ENCODE data around the gene NFIA. TPM values are rescaled to one million over a fixed set of nuclear protein-coding genes. Genes with fewer than 3 reads are reported as not detected.

The NFIA gene
- total and polyA plus RNA-seq, 2 donors (not counting 1 experiment from before 2014, with no cell fraction given) = 0.28 to 0.54 TPM

GRCh38 chr1:61042466-61043009 is 39.8 kb upstream of the NFIA start:
- intact Hi-C loops (cut with micrococcal nuclease) = loop anchor here (2.0 to 10.0 kb wide), 2 partner anchors 410 to 1068 kb away; no protein-coding TSS in a partner anchor
- WGBS (ENCODE audit: insufficient coverage) = 32% methylated on average over 14 of the region's 17 CpGs
- Mint-ChIP-seq H3K4me3 (peak overlapping the region; percentile 74), H3K4me1 (peaks cover 5% of the 10 kb centered on the region), H3K9me3 (ENCODE audit: insufficient read depth) (no peaks in the 10 kb centered on the region), H3K27me3 (peaks cover 61% of the 10 kb centered on the region), H3K27ac (no peak overlapping the region)
- Histone ChIP-seq H3K27ac (ENCODE audit: low read length in 2 of 2) (no peak overlapping the region), H2AFZ (ENCODE audit: insufficient read depth, low read depth, low read length, poor library complexity, severe bottlenecking) (peak overlapping the region; percentile 84), H3K4me3 (ENCODE audit: control extremely low read depth in 1 of 5, extremely low read depth in 1 of 5, insufficient read depth in 1 of 5, low read depth in 2 of 5, low read length in 4 of 5) (peak overlapping the region in 4 of 5 experiments; percentile 22 to 45 (median 42)), H3K9ac (ENCODE audit: low read length) (peak overlapping the region; percentile 52), H3K9me3 (ENCODE audit: control extremely low read depth in 1 of 3, control insufficient read depth in 2 of 3, insufficient read depth in 1 of 3, low read length in 2 of 3) (peaks cover 0 to 6% (median 0%) of the 10 kb centered on the region in 3 donors), H3K27me3 (replicated peaks in 1 of 4; ENCODE audit: control extremely low read depth in 1 of 4, control insufficient read depth in 3 of 4, insufficient read depth in 4 of 4, low read length in 3 of 4) (peaks cover 0 to 36% (median 26%) of the 10 kb centered on the region in 4 experiments), H3K4me1 (ENCODE audit: control insufficient read depth in 2 of 2, insufficient read depth in 2 of 2, low read length in 2 of 2) (peaks cover 9 to 14% of the 10 kb centered on the region in 2 donors), H3K36me3 (replicated peaks in 1 of 2; ENCODE audit: control extremely low read depth in 1 of 2, control insufficient read depth in 1 of 2, extremely low read depth in 1 of 2, insufficient read depth in 2 of 2, low read length in 1 of 2) (no peaks in the 10 kb centered on the region), H4K20me1 (ENCODE audit: control insufficient read depth, insufficient read depth, low read length, poor library complexity, severe bottlenecking) (no peaks in the 10 kb centered on the region), H3K4me2 (replicated peaks; ENCODE audit: low read depth, low read length, poor library complexity, severe bottlenecking) (peak overlapping the region; percentile 80), H3K79me2 (ENCODE audit: control insufficient read depth, insufficient read depth, low read length) (no peaks in the 10 kb centered on the region)
- ATAC-seq (ENCODE audit: low read depth) (no peak), DNase-seq (no peak)
- POLR2A ChIA-PET = no interaction called here
- TF ChIP-seq EZH2 (IDR thresholded peaks at IDR 0.05; ENCODE audit: borderline replicate concordance, insufficient read depth, low read depth, low read length, poor library complexity, severe bottlenecking) = no peak
- no peak for TF ChIP-seq CTCF (IDR thresholded peaks at IDR 0.05)
- CTCF ChIA-PET = interaction anchor here (0.8 to 2.0 kb wide), 8 partner anchors 9 to 886 kb away, joined by 3 to 7 read pairs (median 4); no protein-coding TSS in a partner anchor

Measured in B cell (primary cell).